ENCODE measurements around the gene CDA.

GRCh38 chr1:20657024-20657423, 68.1 kb downstream of the CDA start:
- TF ChIP-seq CTCF (IDR thresholded peaks at IDR 0.05) (no peak), POLR2A (IDR thresholded peaks at IDR 0.05) (no peak), EP300 (IDR thresholded peaks at IDR 0.05) (no peak)
